Gastroesophageal sphincter (tissue), 3 donors: ENCODE data around the gene ROCK2.

Experiments
- CTCF ChIP-seq, 4 experiments: fragments of 200-600 bp in 2 of 4; fragments of 450-650 bp in 2 of 4; sonication (generic) in 1 of 4; IDR thresholded peaks; one replicate each; pipeline ENCODE4 v1.5.1; 2017 to 2019; ENCODE audit warnings: antibody characterized with exemption in 4 of 4, mild to moderate bottlenecking in 2 of 4, moderate library complexity in 2 of 4
- POLR2A ChIP-seq, 2 donors: fragments of 450-650 bp; IDR thresholded peaks; one replicate each; pipeline ENCODE4 v1.6.1; 2017; ENCODE audit warnings: antibody characterized with exemption in 2 of 2, mild to moderate bottlenecking in 2 of 2, moderate library complexity in 1 of 2
- POLR2AphosphoS5 ChIP-seq: sonication (generic); formaldehyde crosslinking; IDR thresholded peaks from one replicate; pipeline ENCODE4 v1.6.1; 2017; ENCODE audit warnings: antibody characterized with exemption

- no peak for TF ChIP-seq CTCF (IDR thresholded peaks at IDR 0.05)
- no peak for TF ChIP-seq POLR2A (IDR thresholded peaks at IDR 0.05)
- no peak for TF ChIP-seq POLR2AphosphoS5
These were observed 40.0 kb downstream of the ROCK2 start for GRCh38 chr2:11304476-11304875.
